Ectodermal cell (in vitro differentiated cells): Measurements from ENCODE around the gene METTL22.

Experiments
- H3K27ac ChIP-seq: 2 replicates; pipeline ENCODE4 v1.7.0; 2013; ENCODE audit warnings: mild to moderate bottlenecking, low read depth, low read length; ENCODE audit not compliant: insufficient read depth, poor library complexity, severe bottlenecking
- H3K27me3 ChIP-seq: 2 replicates; pipeline ENCODE4 v1.7.0; 2013; ENCODE audit warnings: mild to moderate bottlenecking, low read length; ENCODE audit not compliant: insufficient read depth, control insufficient read depth, poor library complexity, severe bottlenecking
- H3K36me3 ChIP-seq: one replicate; pipeline ENCODE4 v1.7.0; 2013; ENCODE audit warnings: low read length; ENCODE audit not compliant: control insufficient read depth, insufficient read depth
- H3K4me1 ChIP-seq: one replicate; pipeline ENCODE4 v1.7.0; 2013; ENCODE audit warnings: low read length; ENCODE audit not compliant: control insufficient read depth, insufficient read depth
- H3K4me3 ChIP-seq: 2 replicates; pipeline ENCODE4 v1.7.0; 2013; ENCODE audit warnings: low read depth, low read length, control low read depth; ENCODE audit not compliant: insufficient read depth
- H3K9me3 ChIP-seq: 2 replicates; pipeline ENCODE4 v1.7.0; 2013; ENCODE audit warnings: mild to moderate bottlenecking, low read length, moderate library complexity; ENCODE audit not compliant: control insufficient read depth
- WGBS, 2 experiments: methylation state at CpG; one replicate each; pipeline ENCODE4 v1.1.7; 2013; ENCODE audit warnings: missing lambda C conversion rate in 2 of 2; 5-methylcytosine and 5-hydroxymethylcytosine counted together

The METTL22 gene

GRCh38 chr16:8631818-8632465, 10.4 kb downstream of the METTL22 start:
- H3K4me1 ChIP-seq: no peaks in the 10 kb centered on the region
- no peaks in the 10 kb centered on the region for H3K27me3 ChIP-seq
- H3K4me3 ChIP-seq: no peak overlapping the region
- H3K9me3 ChIP-seq: no peaks in the 10 kb centered on the region
- no peak overlapping the region for H3K27ac ChIP-seq
- H3K36me3 ChIP-seq: peaks cover 58% of the 10 kb centered on the region
- WGBS, 2 experiments: 68 to 70% methylated on average over 15 of the region's 15 CpGs

- 92 to 95% methylated on average over 5 of the region's 5 CpGs for WGBS, 2 experiments
These were observed 11.2 kb downstream of the METTL22 start for GRCh38 chr16:8632675-8633182.

GRCh38 chr16:8634991-8635736, 13.7 kb downstream of the METTL22 start:
- H3K27ac ChIP-seq: no peak overlapping the region
- no peaks in the 10 kb centered on the region for H3K27me3 ChIP-seq
- H3K4me1 ChIP-seq: no peaks in the 10 kb centered on the region
- peaks cover 46% of the 10 kb centered on the region for H3K36me3 ChIP-seq
- WGBS, 2 experiments: 79 to 81% methylated on average over 18 of the region's 18 CpGs
- no peak overlapping the region for H3K4me3 ChIP-seq
- no peaks in the 10 kb centered on the region for H3K9me3 ChIP-seq

More at GRCh38 chr16:8632675-8633182, 11.2 kb downstream of the METTL22 start:
- Histone ChIP-seq H3K36me3 (peaks cover 56% of the 10 kb centered on the region), H3K4me1 (no peaks in the 10 kb centered on the region), H3K9me3 (no peaks in the 10 kb centered on the region), H3K27me3 (no peaks in the 10 kb centered on the region), H3K4me3 (no peak overlapping the region), H3K27ac (no peak overlapping the region)

GRCh38 chr16:8639694-8640093, 18.2 kb downstream of the METTL22 start:
- H3K4me3 ChIP-seq: no peak overlapping the region
- no peak overlapping the region for H3K27ac ChIP-seq
- no peaks in the 10 kb centered on the region for H3K4me1 ChIP-seq
- H3K9me3 ChIP-seq: no peaks in the 10 kb centered on the region
- H3K27me3 ChIP-seq: no peaks in the 10 kb centered on the region
- peaks cover 72% of the 10 kb centered on the region for H3K36me3 ChIP-seq
- WGBS, 2 experiments: 80 to 81% methylated on average over 13 of the region's 13 CpGs

GRCh38 chr16:8641671-8642070, 20.2 kb downstream of the METTL22 start:
- Histone ChIP-seq H3K27ac (no peak overlapping the region), H3K36me3 (peaks cover 74% of the 10 kb centered on the region), H3K4me3 (no peak overlapping the region), H3K4me1 (no peaks in the 10 kb centered on the region), H3K9me3 (no peaks in the 10 kb centered on the region), H3K27me3 (no peaks in the 10 kb centered on the region)
- WGBS, 2 experiments: 85 to 87% methylated on average over 9 of the region's 9 CpGs

GRCh38 chr16:8642146-8642545, 20.6 kb downstream of the METTL22 start:
- Histone ChIP-seq H3K4me1 (no peaks in the 10 kb centered on the region), H3K36me3 (peaks cover 74% of the 10 kb centered on the region), H3K27me3 (no peaks in the 10 kb centered on the region), H3K9me3 (no peaks in the 10 kb centered on the region), H3K27ac (no peak overlapping the region), H3K4me3 (no peak overlapping the region)
- 90 to 91% methylated on average over 16 of the region's 16 CpGs for WGBS, 2 experiments

- Histone ChIP-seq H3K4me1 (no peaks in the 10 kb centered on the region), H3K27ac (no peak overlapping the region), H3K36me3 (peaks cover 72% of the 10 kb centered on the region), H3K27me3 (no peaks in the 10 kb centered on the region), H3K4me3 (no peak overlapping the region), H3K9me3 (no peaks in the 10 kb centered on the region)
- 93% methylated on average over 29 of the region's 29 CpGs for WGBS, 2 experiments
These were observed 23.0 kb downstream of the METTL22 start for GRCh38 chr16:8644211-8645140.

GRCh38 chr16:8645141-8645521, 23.6 kb downstream of the METTL22 start:
- H3K4me3 ChIP-seq: no peak overlapping the region
- H3K36me3 ChIP-seq: peaks cover 71% of the 10 kb centered on the region
- no peak overlapping the region for H3K27ac ChIP-seq
- H3K4me1 ChIP-seq: no peaks in the 10 kb centered on the region
- 86% methylated on average over 11 of the region's 11 CpGs for WGBS, 2 experiments
- H3K27me3 ChIP-seq: no peaks in the 10 kb centered on the region
- H3K9me3 ChIP-seq: no peaks in the 10 kb centered on the region

GRCh38 chr16:8645831-8646230, 24.3 kb downstream of the METTL22 start:
- no peak overlapping the region for H3K27ac ChIP-seq
- peaks cover 71% of the 10 kb centered on the region for H3K36me3 ChIP-seq
- H3K4me1 ChIP-seq: no peaks in the 10 kb centered on the region
- WGBS, 2 experiments: 89 to 91% methylated on average over 13 of the region's 13 CpGs
- no peaks in the 10 kb centered on the region for H3K27me3 ChIP-seq
- no peaks in the 10 kb centered on the region for H3K9me3 ChIP-seq
- H3K4me3 ChIP-seq: no peak overlapping the region
